Left forelimb (tissue), 1 donor: ENCODE measurements around the gene CDH6.

Experiments used
- DNase-seq: peaks from one replicate; pipeline ENCODE4 v3.0.0-alpha.2; 2018; ENCODE audit warnings: low spot score

CDH6 gene

GRCh38 chr5:31378136-31378535 lies 184.7 kb downstream of the CDH6 start:
- DNase-seq = no peak
